ENCODE results near the gene RAB40AL. TPM values are rescaled to one million over a fixed set of nuclear protein-coding genes. Genes with fewer than 3 reads are reported as not detected.
"Not testable (repeated sequence)": the region's sequence is repeated elsewhere in the genome, so short reads cannot be mapped to it uniquely, and the experiment has no call there.

The RAB40AL gene
- total RNA-seq: under 1 TPM in 1 of 3 donors, not detected in 2; 0.42 TPM
- 0.56 TPM for total RNA-seq (2013)

- H3K4me1 ChIP-seq (ENCODE audit: control insufficient read depth, insufficient read depth, low read length); ATAC-seq; H3K9me3 Mint-ChIP-seq; H3K27ac ChIP-seq (ENCODE audit: low read length); H3K36me3 Mint-ChIP-seq; H3K4me1 Mint-ChIP-seq; H3K9me3 ChIP-seq (ENCODE audit: control insufficient read depth, insufficient read depth, low read length); H3K27me3 ChIP-seq (ENCODE audit: control insufficient read depth, insufficient read depth, low read length); H3K4me3 ChIP-seq (ENCODE audit: low read length); intact Hi-C loops (cut with micrococcal nuclease); H3K27me3 Mint-ChIP-seq (ENCODE audit: low read depth in 2 of 2); H3K4me3 Mint-ChIP-seq; H3K36me3 ChIP-seq (ENCODE audit: control insufficient read depth, insufficient read depth, low read length); H3K27ac Mint-ChIP-seq; DNase-seq: not testable (repeated sequence)
- WGBS (ENCODE audit: insufficient coverage): 93% methylated on average over 12 of the region's 15 CpGs
Measured at GRCh38 chrX:102936972-102937371, at the start of gene RAB40AL. Gene RAB40AL, plus strand, starts transcription at chrX:102937272. Its CDS starts 47 bp downstream, at chrX:102937319.

GRCh38 chrX:102887687-102888086 lies 49.4 kb upstream of the RAB40AL start:
- intact Hi-C loops (cut with micrococcal nuclease): no loop called here

GRCh38 chrX:102892103-102892502 lies 45.0 kb upstream of the RAB40AL start:
- H3K4me1 Mint-ChIP-seq: no peaks in the 10 kb centered on the region
- intact Hi-C loops (cut with micrococcal nuclease): no loop called here

More at GRCh38 chrX:102887687-102888086, 49.4 kb upstream of the RAB40AL start:
- no peaks in the 10 kb centered on the region for H3K27me3 ChIP-seq (ENCODE audit: control insufficient read depth, insufficient read depth, low read length)
- no peaks in the 10 kb centered on the region for H3K9me3 Mint-ChIP-seq
- H3K36me3 Mint-ChIP-seq: no peaks in the 10 kb centered on the region
- no peak for DNase-seq
- no peak for TF ChIP-seq CTCF (IDR thresholded peaks at IDR 0.05)
- WGBS (ENCODE audit: insufficient coverage): 93% methylated on average over 2 of the region's 3 CpGs
- no peak overlapping the region for H3K27ac ChIP-seq (ENCODE audit: low read length)
- ATAC-seq: no peak
- no peak overlapping the region for H3K4me3 Mint-ChIP-seq
- H3K27me3 Mint-ChIP-seq (ENCODE audit: low read depth in 2 of 2): no peaks in the 10 kb centered on the region
- H3K4me1 ChIP-seq (ENCODE audit: control insufficient read depth, insufficient read depth, low read length): no peaks in the 10 kb centered on the region
- H3K36me3 ChIP-seq (ENCODE audit: control insufficient read depth, insufficient read depth, low read length): no peaks in the 10 kb centered on the region
- H3K4me1 Mint-ChIP-seq: no peaks in the 10 kb centered on the region
- H3K27ac Mint-ChIP-seq: no peak overlapping the region
- H3K9me3 ChIP-seq (ENCODE audit: control insufficient read depth, insufficient read depth, low read length): no peaks in the 10 kb centered on the region
- no peak overlapping the region for H3K4me3 ChIP-seq (ENCODE audit: low read length)

More at GRCh38 chrX:102892103-102892502, 45.0 kb upstream of the RAB40AL start:
- H3K27ac Mint-ChIP-seq: no peak overlapping the region
- Histone ChIP-seq H3K27me3 (ENCODE audit: control insufficient read depth, insufficient read depth, low read length) (no peaks in the 10 kb centered on the region), H3K36me3 (ENCODE audit: control insufficient read depth, insufficient read depth, low read length) (no peaks in the 10 kb centered on the region), H3K9me3 (ENCODE audit: control insufficient read depth, insufficient read depth, low read length) (no peaks in the 10 kb centered on the region), H3K4me1 (ENCODE audit: control insufficient read depth, insufficient read depth, low read length) (no peaks in the 10 kb centered on the region), H3K27ac (ENCODE audit: low read length) (no peak overlapping the region), H3K4me3 (ENCODE audit: low read length) (no peak overlapping the region)
- no peaks in the 10 kb centered on the region for H3K9me3 Mint-ChIP-seq
- WGBS (ENCODE audit: insufficient coverage): no CpG with 5 or more reads among the region's 1 CpG
- TF ChIP-seq CTCF (IDR thresholded peaks at IDR 0.05): no peak
- H3K4me3 Mint-ChIP-seq: no peak overlapping the region
- no peaks in the 10 kb centered on the region for H3K27me3 Mint-ChIP-seq (ENCODE audit: low read depth in 2 of 2)
- ATAC-seq: no peak
- DNase-seq: no peak
- no peaks in the 10 kb centered on the region for H3K36me3 Mint-ChIP-seq

Measured in natural killer cell (primary cell).